Putamen (tissue), 1 donor: ENCODE results near the gene GTF2F2.
"Not testable (repeated sequence)": the region's sequence is repeated elsewhere in the genome, so short reads cannot be mapped to it uniquely, and the experiment has no call there.

Source experiments
- DNase-seq: peaks from one replicate; pipeline ENCODE4 v3.0.0-alpha.2; 2016; ENCODE audit warnings: low spot score

Gene GTF2F2

GRCh38 chr13:45218689-45219088, 98.4 kb downstream of the GTF2F2 start:
- no peak for DNase-seq

- no peak for DNase-seq
Measured at GRCh38 chr13:45219123-45219891, 99.0 kb downstream of the GTF2F2 start.

- DNase-seq, result no peak
Measured at GRCh38 chr13:45219938-45220375, 99.6 kb downstream of the GTF2F2 start.

GRCh38 chr13:45220403-45220802, 100.1 kb downstream of the GTF2F2 start:
- no peak for DNase-seq

GRCh38 chr13:45222516-45222915, 102.2 kb downstream of the GTF2F2 start:
- DNase-seq, result no peak

- no peak for DNase-seq
Measured at GRCh38 chr13:45222919-45223318, 102.6 kb downstream of the GTF2F2 start.

- DNase-seq, result no peak
Measured at GRCh38 chr13:45224176-45224575, 103.9 kb downstream of the GTF2F2 start.

GRCh38 chr13:45225370-45225769, 105.1 kb downstream of the GTF2F2 start:
- DNase-seq, result no peak

GRCh38 chr13:45226024-45226423, 105.7 kb downstream of the GTF2F2 start:
- no peak for DNase-seq

GRCh38 chr13:45228002-45228401, 107.7 kb downstream of the GTF2F2 start:
- no peak for DNase-seq

- DNase-seq, result peak; percentile 47
Measured at GRCh38 chr13:45229172-45229571, 108.9 kb downstream of the GTF2F2 start.

GRCh38 chr13:45231305-45231704, 111.0 kb downstream of the GTF2F2 start:
- no peak for DNase-seq

- no peak for DNase-seq
Measured at GRCh38 chr13:45231722-45232121, 111.4 kb downstream of the GTF2F2 start.

GRCh38 chr13:45232591-45232990, 112.3 kb downstream of the GTF2F2 start:
- DNase-seq, result no peak

GRCh38 chr13:45238945-45239795, 118.9 kb downstream of the GTF2F2 start:
- DNase-seq, result no peak

- DNase-seq, result no peak
Measured at GRCh38 chr13:45240143-45240542, 119.8 kb downstream of the GTF2F2 start.

GRCh38 chr13:45242070-45242469, 121.8 kb downstream of the GTF2F2 start:
- DNase-seq, result no peak

GRCh38 chr13:45242524-45242923, 122.2 kb downstream of the GTF2F2 start:
- DNase-seq, result no peak

GRCh38 chr13:45243077-45243476, 122.8 kb downstream of the GTF2F2 start:
- no peak for DNase-seq

- not testable (repeated sequence) for DNase-seq
Measured at GRCh38 chr13:45244736-45245135, 124.4 kb downstream of the GTF2F2 start.

- no peak for DNase-seq
Measured at GRCh38 chr13:45249662-45250061, 129.4 kb downstream of the GTF2F2 start.

- DNase-seq, result no peak
Measured at GRCh38 chr13:45254396-45254795, 134.1 kb downstream of the GTF2F2 start.
